Erythroblast (primary cell): Measurements from ENCODE around the gene TECRL.

Experiments used
- DNase-seq, 2 experiments: peaks; one replicate each; lab custom pipeline; 2025; lab: John Stamatoyannopoulos, UW
- GATA1 ChIP-seq: IDR thresholded peaks from 2 replicates; pipeline ENCODE4 v1.6.1; 2011; ENCODE audit warnings: low read depth, mild to moderate bottlenecking, control low read depth, low read length, moderate library complexity
- POLR2A ChIP-seq: IDR thresholded peaks from 2 replicates; pipeline ENCODE4 v1.6.1; 2011; ENCODE audit warnings: mild to moderate bottlenecking, low read length

The TECRL gene, protein sequence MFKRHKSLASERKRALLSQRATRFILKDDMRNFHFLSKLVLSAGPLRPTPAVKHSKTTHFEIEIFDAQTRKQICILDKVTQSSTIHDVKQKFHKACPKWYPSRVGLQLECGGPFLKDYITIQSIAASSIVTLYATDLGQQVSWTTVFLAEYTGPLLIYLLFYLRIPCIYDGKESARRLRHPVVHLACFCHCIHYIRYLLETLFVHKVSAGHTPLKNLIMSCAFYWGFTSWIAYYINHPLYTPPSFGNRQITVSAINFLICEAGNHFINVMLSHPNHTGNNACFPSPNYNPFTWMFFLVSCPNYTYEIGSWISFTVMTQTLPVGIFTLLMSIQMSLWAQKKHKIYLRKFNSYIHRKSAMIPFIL

DNA sequence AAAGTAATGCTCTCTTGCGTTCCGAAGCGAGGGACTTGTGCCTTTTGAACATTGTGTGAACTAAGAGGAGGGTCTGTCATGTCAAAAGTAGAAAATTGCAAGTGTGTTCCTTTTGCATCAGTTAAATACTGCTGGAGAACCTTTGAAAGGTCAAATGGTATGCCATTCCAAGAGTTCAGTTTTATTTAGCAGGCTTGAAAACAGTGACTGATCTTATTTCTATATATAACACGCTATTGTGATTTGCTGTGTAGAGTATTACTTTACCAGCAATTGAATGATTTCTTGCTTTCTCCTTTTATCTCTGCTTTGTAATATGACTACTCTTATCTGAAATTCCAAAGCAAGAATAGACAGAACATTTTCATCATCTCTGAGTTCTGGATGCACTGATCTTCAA, at the start of gene TECRL:
TECRL (minus strand) TSS at position 151 of the 400 bp plus-strand sequence; CDS start at position 52, 99 bp downstream.
- TF ChIP-seq GATA1 (no peak), POLR2A (no peak)

DNA sequence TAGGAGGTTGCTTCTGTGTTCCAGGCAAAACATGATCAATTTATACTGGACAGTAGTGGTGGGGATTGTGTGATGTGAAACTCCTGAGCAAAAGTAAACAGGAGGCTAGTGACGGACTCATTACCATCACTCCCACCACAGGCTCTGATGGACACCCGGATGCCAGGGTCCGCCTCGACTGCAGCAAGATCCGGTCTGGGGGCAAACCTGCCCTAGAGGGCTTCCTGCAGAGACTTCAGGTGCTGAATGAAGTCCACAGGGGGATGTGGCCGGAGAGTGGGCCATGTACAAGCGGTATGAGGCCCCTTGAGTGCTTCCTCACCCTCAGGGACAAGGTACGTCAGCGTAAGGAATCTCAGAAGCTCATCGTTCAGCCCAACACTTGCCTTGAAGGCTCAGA, 23.4 kb upstream of the TECRL start:
- TF ChIP-seq POLR2A: no peak
- TF ChIP-seq GATA1: no peak
- DNase-seq: no peak

More for the DNA sequence above, at the start of gene TECRL:
- DNase-seq: no peak

DNA sequence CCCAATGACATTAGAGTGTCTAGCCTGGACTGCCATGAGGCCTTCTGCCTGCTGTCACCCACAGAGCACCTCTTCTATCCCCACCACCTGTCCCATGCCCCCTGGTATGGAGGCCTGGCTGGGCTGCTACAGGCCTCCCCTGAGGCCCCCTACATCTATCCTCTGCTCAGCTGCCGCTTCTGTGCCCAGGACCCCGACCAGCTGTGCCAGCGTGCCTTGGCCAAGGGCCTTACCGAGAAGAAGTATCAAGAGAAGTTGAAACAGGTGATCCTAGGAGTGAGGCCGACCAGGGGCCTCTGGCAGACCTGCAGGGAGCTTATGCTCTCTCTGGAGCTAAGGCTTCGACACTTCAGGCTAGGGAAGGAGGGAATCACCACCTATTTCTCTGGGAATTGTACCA, 21.7 kb upstream of the TECRL start:
- TF ChIP-seq GATA1: no peak
- no peak for TF ChIP-seq POLR2A
- DNase-seq: no peak

DNA sequence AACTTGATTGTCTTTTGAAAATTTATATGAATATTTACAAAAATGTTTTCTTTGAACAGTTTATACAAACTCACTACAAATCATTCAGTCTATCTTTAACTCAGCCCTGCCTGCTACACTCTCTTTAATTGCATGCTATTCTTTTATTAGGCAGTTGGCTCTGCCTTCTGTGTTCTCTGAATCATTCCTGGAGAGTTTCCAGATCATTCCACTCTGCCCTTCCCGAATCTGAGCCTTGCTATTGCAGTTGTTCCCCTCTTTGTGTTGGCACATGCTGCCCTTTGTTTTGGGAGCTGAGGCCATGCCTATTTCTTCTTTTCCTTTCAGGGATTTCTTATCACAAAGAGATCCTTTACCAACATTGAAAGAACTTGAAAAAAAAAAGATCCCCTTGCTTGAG, 8.7 kb upstream of the TECRL start:
- TF ChIP-seq POLR2A (no peak), GATA1 (no peak)
- no peak for DNase-seq

DNA sequence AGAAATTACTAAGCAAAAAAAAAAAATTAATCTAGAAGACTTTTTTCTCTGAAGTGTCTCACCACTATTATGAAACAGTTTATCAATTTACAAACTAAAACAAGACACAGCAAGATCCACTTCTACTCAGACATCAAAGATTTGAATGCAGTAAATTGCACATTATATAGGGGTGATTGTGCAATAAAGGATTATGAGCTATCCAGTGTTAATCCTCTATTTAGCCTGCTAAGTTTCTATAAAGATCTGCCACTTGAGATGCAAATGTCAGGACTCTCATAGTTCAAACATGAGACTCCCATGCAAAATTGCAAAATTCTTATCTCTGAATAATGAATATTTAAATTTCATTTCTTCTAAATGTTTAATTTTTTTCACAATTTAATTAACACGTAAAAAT, 2.2 kb downstream of the TECRL start:
- TF ChIP-seq POLR2A (no peak), GATA1 (no peak)
- no peak for DNase-seq

DNA sequence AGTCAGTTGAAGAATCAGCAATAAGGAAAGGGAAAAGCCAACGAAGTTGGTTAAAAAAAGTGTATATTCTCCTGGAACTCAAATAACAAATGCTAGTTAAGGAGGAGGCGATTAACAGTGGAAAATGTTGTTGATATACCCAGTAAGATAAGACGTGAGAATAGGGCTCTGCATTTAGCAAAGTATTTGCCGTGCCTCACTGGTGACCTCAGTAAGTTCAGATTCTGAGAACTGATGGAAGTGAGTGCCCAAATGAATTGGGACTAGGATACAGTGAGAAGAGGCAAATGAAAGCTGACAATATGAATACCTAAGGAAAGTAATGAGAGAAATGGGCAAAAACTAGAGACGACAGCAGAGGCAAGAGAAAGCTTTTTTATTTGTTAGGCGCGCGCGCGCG, 3.5 kb downstream of the TECRL start:
- DNase-seq: no peak
- no peak for TF ChIP-seq POLR2A
- no peak for TF ChIP-seq GATA1

DNA sequence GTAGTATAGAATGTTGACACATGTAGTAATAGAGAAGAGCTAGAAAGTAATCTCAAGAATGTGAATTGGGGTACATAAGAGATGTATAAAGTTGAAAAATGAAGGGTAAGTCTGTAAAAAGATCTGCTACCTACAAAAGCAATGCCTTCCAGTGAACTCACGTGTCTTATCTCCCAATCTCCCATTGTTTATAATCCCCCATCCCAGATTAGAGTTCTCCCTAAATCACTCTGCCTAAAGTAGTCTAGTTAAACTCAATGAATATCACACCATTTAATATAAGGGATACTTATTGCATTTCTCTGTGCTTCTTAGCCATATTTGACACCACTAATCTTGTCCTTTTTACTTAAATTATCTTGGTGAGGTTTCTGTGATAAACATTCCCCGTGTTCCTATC, 6.6 kb downstream of the TECRL start:
- DNase-seq: no peak

DNA sequence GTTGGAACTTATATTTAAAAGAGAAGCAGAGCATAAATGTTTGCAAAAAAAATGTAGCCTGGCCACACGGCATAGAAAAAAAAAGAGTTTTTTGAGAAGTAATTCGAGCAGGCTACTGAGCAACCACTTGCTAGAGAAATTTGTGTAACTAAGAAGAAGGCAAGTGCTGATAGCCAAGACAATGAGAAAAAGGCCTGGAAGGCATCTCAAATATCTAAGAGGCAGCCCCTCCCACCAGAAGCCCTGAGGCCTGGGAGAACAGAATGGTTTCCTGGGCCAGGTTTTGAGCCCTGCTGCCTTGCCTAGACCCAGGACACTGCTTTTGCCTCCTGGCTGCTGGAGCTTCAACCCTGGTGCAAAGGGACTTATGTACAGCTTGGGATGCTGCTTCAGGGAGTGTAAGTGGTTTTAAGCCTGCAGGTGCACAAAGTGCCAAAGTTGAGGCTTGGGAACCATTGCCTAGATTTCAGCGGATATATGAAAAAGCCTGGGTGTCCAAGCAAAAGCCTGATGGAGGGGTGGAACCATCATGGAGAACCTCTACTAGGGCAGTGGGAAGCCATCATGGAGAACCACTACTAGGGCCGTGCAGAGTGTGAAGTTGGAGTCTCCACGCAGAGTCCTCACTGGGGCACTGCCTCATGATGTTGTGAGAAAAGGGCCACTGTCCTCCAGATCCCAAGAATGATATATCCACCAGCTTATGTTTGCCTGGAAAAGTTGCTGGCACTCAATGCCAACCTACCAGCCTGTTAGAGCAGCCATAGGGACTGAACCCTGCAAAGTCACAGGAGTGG, 9.7 kb downstream of the TECRL start:
- TF ChIP-seq POLR2A (no peak), GATA1 (no peak)
- DNase-seq: no peak

More for the DNA sequence above, 6.6 kb downstream of the TECRL start:
- TF ChIP-seq POLR2A (no peak), GATA1 (no peak)

DNA sequence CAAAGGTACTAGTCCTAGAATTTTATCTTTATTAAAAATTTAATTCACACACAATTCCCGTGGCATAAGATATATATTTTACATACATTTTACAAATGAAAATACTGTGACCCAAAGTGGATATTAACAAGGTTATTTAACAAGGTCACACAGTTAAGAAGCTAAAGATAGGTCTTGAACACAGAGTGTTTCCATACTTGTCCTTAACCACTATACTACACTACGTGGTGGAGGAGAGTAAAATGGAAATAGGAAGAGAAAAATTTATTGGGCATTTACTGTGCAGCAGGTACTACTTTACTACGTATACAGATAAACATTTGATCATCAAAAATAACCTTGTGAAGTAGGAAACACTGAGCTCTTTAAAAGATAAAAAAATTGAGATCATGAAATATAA, 14.8 kb downstream of the TECRL start:
- no peak for DNase-seq
- no peak for TF ChIP-seq POLR2A
- TF ChIP-seq GATA1: no peak

DNA sequence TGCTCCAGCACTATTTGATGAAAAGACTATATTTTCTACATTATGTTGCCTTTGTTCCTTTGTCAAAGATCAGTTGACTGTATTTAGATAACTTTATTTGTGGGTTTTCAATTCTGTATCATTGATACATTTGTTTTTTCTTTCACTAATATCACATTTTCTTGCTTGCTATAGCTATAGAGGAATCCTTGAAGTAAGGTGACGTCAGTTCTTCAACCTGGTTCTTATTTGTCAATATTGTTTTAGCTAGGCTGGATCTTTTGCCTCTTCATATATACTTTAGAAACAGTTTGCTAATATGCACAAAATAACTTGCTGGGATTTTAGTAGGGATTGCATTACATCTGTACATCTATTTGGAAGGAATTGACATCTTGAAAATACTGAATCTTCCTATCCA, 21.0 kb downstream of the TECRL start:
- no peak for DNase-seq
- no peak for TF ChIP-seq POLR2A

DNA sequence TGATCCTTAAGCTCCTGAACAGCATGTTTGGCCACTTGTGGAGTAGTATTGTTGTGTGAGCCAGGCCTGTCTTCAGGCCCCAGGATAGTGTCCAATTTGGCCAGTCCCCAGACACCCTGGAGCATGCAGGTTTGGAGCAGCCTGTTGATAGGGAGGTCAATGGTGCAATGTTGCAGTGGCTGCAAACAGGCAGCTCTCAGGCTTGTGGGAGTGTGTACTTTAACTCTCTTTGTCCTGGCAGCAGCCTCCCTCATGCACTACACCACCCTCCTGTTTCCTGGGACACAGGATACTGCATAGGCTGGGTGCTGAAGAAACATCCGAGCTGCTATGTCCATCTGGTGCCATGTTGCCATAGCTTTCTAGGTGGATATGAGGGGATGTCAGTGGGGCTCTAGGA, 24.0 kb downstream of the TECRL start:
- no peak for DNase-seq
- TF ChIP-seq POLR2A (no peak), GATA1 (no peak)

DNA sequence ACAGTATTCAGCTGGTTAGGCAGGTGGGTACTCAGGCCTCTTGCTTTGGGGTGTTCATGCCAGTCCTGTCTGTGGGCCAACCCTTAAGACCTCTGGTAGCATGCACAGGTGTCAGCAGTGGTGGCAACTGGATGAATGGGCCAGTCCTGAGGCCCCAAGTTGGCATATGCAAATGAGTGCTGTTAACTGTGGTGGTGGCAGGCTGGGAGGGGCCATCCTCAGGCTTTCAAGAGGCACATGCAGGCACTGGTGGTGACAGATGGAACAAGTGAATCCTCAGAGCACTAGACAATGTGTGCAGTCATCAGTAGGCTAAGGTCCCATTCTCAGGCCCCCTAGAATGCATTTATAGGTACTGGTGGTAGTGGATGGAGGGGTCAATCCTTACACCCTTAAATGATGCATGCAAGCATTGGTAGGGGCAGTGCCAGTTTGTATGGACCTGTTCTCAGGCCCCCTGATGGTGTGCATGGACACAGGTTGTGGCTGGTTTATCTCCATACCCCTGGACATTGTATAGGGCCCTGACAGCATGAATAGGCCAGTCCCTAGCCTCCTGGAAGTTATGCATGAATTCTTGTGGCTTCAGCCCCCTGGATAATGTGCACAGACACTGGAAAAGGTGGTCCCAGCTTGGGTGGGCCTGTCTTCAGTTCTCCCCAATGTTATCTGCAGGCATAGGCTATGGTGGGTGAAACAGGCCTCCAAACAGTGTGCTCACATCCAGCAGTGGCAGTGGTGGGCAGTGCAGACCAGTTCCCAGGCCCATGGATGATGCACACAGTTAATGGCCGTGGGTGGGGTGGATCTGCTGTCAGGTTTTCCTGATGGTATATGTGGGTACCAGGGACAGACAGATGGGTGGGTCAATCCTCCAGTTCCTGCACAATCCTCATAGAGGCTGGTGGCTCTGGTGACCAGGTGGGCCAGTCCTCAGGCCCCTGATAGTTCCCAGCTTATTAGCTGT, 24.7 kb downstream of the TECRL start:
- DNase-seq: no peak
- TF ChIP-seq GATA1 (no peak), POLR2A (no peak)

DNA sequence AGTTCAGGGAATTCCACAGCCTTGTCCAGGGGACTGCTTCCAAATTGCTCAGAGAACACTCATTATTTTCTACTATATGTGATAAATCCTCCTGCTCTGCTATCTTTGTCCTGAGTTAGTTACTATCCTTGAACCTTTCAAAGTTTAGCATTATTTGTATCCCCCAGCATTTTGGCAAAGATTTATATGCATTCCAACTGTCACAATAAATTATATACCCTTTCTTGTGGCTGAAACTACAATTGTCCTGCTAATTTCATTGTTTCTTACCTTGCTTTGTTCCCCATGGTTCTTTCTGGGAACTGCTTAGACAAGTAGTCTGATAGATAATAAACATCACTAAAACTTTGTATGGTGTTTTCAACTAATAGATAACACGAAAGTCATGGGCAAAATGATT, 40.5 kb downstream of the TECRL start:
- no peak for DNase-seq
- TF ChIP-seq GATA1 (no peak), POLR2A (no peak)
